Adrenal gland (tissue), 5 donors: ENCODE results near the gene XYLT1.

Experiments used
- CTCF ChIP-seq, 6 experiments: fragments of 450-650 bp in 4 of 6; fragments of 200-600 bp in 2 of 6; sonication (generic) in 1 of 6; IDR thresholded peaks; 1 replicate in 5 of 6; 2 replicates in 1 of 6; pipeline versions ENCODE4 v1.5.1 to v1.8.0; 2016 to 2021; ENCODE audit warnings: antibody characterized with exemption in 6 of 6, mild to moderate bottlenecking in 2 of 6, moderate library complexity in 1 of 6
- POLR2A ChIP-seq, 2 donors: fragments of 450-650 bp; IDR thresholded peaks; one replicate each; pipeline ENCODE4 v1.6.1; 2017; ENCODE audit warnings: antibody characterized with exemption in 2 of 2, mild to moderate bottlenecking in 2 of 2, moderate library complexity in 1 of 2
- donor health status: DM: no; HTN: no; CAD: no.

GRCh38 chr16:17335826-17336529 is 134.8 kb downstream of the XYLT1 start:
- TF ChIP-seq CTCF (IDR thresholded peaks at IDR 0.05) (no peak), POLR2A (IDR thresholded peaks at IDR 0.05) (no peak)
